Erythroblast (primary cell): ENCODE data around the gene USP53.

ENCODE experiments used
- GATA1 ChIP-seq: IDR thresholded peaks from 2 replicates; pipeline ENCODE4 v1.6.1; 2011; ENCODE audit warnings: low read depth, mild to moderate bottlenecking, control low read depth, low read length, moderate library complexity
- POLR2A ChIP-seq: IDR thresholded peaks from 2 replicates; pipeline ENCODE4 v1.6.1; 2011; ENCODE audit warnings: mild to moderate bottlenecking, low read length

DNA sequence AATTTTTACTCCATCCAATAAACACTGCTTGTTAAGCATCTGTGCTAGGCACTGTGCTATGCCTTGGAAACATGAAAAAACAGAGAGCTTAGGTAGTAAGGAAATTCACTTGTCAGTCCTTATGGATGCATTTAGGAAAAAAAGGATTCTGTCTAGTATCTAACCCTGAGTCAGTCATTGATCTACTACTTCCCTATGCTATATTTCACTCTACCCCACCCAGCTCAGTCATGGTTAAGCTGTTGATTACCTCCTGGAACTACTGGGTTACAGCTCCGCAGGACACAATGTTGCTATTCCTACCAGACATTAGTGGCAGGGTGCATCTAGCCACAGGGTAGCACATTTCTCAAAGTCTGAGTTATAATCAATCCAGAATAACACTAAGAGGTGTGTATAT is 2.9 kb upstream of the USP53 start:
- no peak for TF ChIP-seq POLR2A
- TF ChIP-seq GATA1, result no peak
